GM12801 (cell line): ENCODE data around the gene DFFA.

Experiments
- CTCF ChIP-seq: IDR thresholded peaks from one replicate; pipeline ENCODE4 v1.5.1; 2011; ENCODE audit warnings: control low read depth; ENCODE audit not compliant: insufficient read length; ENCODE audit errors: extremely low read depth

The DFFA gene

DNA sequence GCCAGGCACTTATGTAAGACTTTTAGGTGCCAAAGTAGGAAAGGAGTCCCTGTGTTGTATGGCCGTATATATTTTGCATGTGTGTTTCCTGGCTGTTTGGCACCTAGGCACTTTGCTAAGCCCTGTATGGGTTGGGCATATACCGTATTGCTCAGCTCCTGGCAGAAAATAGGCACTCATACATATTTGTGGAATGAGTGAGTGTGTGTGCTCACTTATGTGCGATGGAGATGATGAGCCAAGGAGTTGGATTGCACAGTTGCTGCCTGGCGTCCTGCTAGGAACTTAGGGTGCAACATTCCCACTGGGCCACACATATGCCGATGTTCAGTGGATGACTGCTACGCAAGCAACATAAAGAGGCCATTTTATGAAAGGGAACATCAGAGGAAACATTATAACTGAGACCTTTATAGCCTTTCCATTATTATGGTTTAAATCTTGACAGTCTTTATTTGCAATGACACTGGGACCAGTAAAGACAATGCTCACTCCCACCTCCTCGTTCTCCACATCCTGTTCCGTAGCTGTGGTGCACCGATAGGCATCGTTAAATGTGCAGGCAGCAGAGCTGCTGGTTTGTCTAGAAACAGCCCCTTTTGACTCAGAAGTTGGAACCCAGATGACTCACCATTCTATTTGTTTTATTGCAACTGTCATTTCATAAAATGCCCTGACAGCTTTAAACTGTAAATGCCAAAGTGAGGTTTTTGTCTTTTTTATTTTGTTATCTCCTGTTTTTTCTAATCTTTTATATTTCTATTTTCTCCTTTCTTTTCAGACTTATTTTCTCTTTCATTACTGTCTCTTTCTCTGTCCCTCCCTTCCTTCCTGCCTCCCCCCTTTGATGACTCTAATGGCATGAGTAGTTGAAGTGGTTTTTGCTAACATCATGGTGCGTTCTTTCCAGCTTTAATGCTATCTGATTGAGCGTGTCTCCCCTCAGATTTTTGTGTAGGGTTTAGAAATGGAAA, 38.5 kb upstream of the DFFA start:
- no peak for TF ChIP-seq CTCF

GRCh38 chr1:10509809-10510509, 37.6 kb upstream of the DFFA start:
- TF ChIP-seq CTCF, result no peak

GRCh38 chr1:10508511-10508951, 36.2 kb upstream of the DFFA start:
- no peak for TF ChIP-seq CTCF

DNA sequence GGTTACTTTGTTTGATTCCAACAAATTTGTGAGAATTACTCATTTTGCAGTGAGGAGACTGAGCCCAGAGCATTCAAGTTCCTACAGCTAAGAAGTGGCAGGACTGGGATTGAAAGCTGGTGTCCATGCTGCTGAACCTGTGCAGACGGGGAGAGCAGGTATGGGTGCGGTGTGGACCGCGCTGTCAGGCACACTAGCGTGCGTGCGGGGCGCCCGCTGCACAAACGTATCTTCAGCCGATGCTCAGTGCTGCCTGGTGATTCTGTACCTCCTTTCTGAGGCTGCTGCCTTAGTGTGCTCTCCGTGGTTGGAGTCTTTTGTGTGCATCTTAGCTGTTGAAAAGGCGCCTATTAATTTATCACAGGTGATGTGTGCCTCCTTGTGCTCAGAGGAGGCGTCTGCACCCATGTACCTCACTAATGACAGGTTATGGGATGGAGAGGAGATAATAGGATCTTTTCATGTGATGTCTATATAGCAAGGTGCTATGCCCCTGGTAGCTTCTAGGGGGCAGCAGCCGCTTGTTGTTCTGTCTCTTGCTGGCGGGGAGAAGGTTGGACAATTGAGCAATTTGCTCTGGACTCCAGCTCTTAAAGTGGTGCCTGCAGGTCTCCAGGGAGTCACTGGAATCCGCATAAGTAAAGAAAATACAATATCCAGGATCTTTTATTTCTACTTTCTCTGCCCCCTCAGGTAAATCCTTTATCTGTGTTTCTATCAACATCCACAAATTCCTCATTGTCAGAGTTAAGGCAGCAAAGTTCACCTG, 35.0 kb upstream of the DFFA start:
- no peak for TF ChIP-seq CTCF

DNA sequence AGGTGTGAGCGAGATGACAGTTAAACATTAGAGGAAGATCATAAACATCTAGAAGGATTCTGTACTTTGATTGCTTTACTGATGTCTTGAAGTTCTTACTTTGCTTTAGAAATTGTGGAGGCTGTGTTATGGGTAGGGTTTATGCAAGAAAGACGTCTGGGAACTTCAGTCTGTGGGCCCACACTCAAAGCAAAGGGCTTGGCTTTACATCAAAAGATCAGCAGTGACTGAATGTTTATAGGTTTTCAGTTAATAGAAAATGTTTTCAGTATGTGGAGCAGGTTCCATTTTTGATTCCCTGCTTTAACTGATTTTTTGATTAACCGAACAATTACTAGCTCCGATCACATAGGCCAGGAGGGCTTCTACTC, 34.3 kb upstream of the DFFA start:
- TF ChIP-seq CTCF, result no peak

DNA sequence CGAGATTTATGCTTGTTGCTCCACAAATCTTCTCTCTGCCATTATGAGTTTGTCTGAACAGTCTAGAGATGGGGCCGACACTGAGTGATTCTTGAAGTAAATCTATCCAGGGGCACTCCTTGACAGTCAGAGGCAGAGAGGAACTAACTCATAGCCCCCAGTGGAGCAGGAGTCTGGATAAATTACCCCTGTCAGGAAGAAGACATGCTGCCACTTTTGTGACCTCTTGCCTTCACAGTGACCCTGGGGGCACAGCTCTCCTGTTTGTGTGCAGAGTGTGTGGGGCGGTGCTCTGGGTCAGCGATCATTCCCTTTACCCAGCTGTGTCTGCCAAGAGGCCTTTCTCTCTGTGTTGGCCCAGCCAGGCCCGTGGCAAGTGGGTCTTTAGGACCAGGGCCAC, 31.9 kb upstream of the DFFA start:
- TF ChIP-seq CTCF, result no peak

- no peak for TF ChIP-seq CTCF
Measured at GRCh38 chr1:10502206-10502605, 29.9 kb upstream of the DFFA start.
